H1 (cell line): ENCODE measurements around the gene MYLK3.

Experiments used
- FOSL1 ChIP-seq: IDR thresholded peaks from 2 replicates; pipeline ENCODE4 v1.6.1; 2011; ENCODE audit warnings: mild to moderate bottlenecking, low read depth, low read length, moderate library complexity; ENCODE audit not compliant: insufficient read depth
- POLR2A ChIP-seq, 2 experiments: IDR thresholded peaks; 1 replicate in 1 of 2; 2 replicates in 1 of 2; pipeline ENCODE4 v1.6.1; 2011; ENCODE audit warnings: low read depth in 2 of 2, low read length in 2 of 2, mild to moderate bottlenecking in 2 of 2; ENCODE audit errors: control extremely low read depth in 1 of 2

DNA sequence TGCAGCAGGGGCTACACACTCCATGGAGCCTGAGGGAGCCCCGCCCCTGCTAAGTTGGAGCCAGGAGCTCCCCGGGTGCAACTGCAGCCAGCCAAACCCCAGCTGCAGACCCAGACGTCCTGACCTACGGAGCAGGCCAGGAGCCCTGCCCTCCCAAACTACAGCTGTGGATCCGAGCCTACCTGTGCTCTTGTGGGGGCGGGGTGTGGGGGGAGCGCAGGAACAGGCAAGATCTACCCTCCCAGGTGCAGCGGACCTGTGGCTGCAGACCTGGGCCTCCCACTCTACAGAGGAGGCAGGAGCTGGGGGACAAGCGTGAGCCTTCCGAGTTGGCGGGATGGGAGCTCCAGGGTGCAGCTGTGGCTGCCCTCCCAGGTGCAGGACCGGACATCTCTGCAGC lies 29.7 kb upstream of the MYLK3 start:
- no peak for TF ChIP-seq POLR2A (IDR thresholded peaks at IDR 0.05; ENCODE audit: control extremely low read depth in 1 of 2, low read depth in 2 of 2, low read length in 2 of 2)
- TF ChIP-seq FOSL1 = no peak
